Body of pancreas (tissue), 4 donors: Measurements from ENCODE around the gene ZNF268.

Experiments used
- CTCF ChIP-seq, 7 experiments: fragments of 450-650 bp in 4 of 7; fragments of 200-600 bp in 3 of 7; sonication (generic) in 3 of 7; IDR thresholded peaks; one replicate each; pipeline ENCODE4 v1.5.1; 2016 to 2019; ENCODE audit warnings: antibody characterized with exemption in 7 of 7
- POLR2A ChIP-seq, 3 donors: fragments of 450-650 bp; IDR thresholded peaks; one replicate each; pipeline ENCODE4 v1.6.1; 2016; ENCODE audit warnings: antibody characterized with exemption in 3 of 3, mild to moderate bottlenecking in 2 of 3

- TF ChIP-seq POLR2A (IDR thresholded peaks at IDR 0.05) (no peak), CTCF (IDR thresholded peaks at IDR 0.05) (no peak)
Measured at GRCh38 chr12:133145981-133146380, 35.3 kb upstream of the ZNF268 start.
